Mesendoderm (in vitro differentiated cells): ENCODE measurements around the gene STRA6. TPM values are rescaled to one million over a fixed set of nuclear protein-coding genes. Genes with fewer than 3 reads are reported as not detected.

Source experiments
- DNase-seq: peaks from one replicate; pipeline ENCODE4 v3.0.0; 2013
- H2AK5ac ChIP-seq: 2 replicates; pipeline ENCODE4 v1.6.1; 2013; ENCODE audit warnings: low read length, inconsistent platforms
- H2BK120ac ChIP-seq: 2 replicates; pipeline ENCODE4 v1.6.1; 2013; ENCODE audit warnings: low read depth, mild to moderate bottlenecking, low read length, moderate library complexity, mixed read lengths
- H2BK15ac ChIP-seq: replicated peaks from 2 replicates; pipeline ENCODE4 v1.6.1; 2013; ENCODE audit warnings: low read depth, mild to moderate bottlenecking, moderate library complexity
- H2BK5ac ChIP-seq: 2 replicates; pipeline ENCODE4 v1.6.1; 2013; ENCODE audit warnings: low read length, inconsistent platforms
- H3K18ac ChIP-seq: 2 replicates; pipeline ENCODE4 v1.6.1; 2013; ENCODE audit warnings: mild to moderate bottlenecking, low read length, mixed read lengths
- H3K23ac ChIP-seq: one replicate; pipeline ENCODE4 v1.6.1; 2013; ENCODE audit warnings: low read length
- H3K27ac ChIP-seq: 2 replicates; pipeline ENCODE4 v1.5.1; 2013; ENCODE audit warnings: low read depth, mild to moderate bottlenecking, inconsistent platforms, low read length, moderate library complexity
- H3K27me3 ChIP-seq: 2 replicates; pipeline ENCODE4 v1.6.1; 2013; ENCODE audit warnings: low read length, control low read depth, mild to moderate bottlenecking, inconsistent platforms; ENCODE audit not compliant: insufficient read depth, poor library complexity
- H3K36me3 ChIP-seq: 2 replicates; pipeline ENCODE4 v1.6.1; 2013; ENCODE audit warnings: low read length, inconsistent platforms; ENCODE audit not compliant: control insufficient read depth, insufficient read depth
- H3K4ac ChIP-seq: one replicate; pipeline ENCODE4 v1.6.1; 2013; ENCODE audit warnings: low read depth, mild to moderate bottlenecking, low read length, moderate library complexity
- H3K4me1 ChIP-seq: 2 replicates; pipeline ENCODE4 v1.6.1; 2013; ENCODE audit warnings: low read depth, low read length, inconsistent platforms; ENCODE audit not compliant: control insufficient read depth
- H3K4me2 ChIP-seq: 2 replicates; pipeline ENCODE4 v1.6.1; 2013; ENCODE audit warnings: low read length
- H3K4me3 ChIP-seq: 2 replicates; pipeline ENCODE4 v1.5.1; 2013; ENCODE audit warnings: mild to moderate bottlenecking, low read length
- H3K56ac ChIP-seq: one replicate; pipeline ENCODE4 v1.6.1; 2013; ENCODE audit warnings: low read length
- H3K79me1 ChIP-seq: 2 replicates; pipeline ENCODE4 v1.6.1; 2013; ENCODE audit warnings: low read length, inconsistent platforms
- H3K79me2 ChIP-seq: 2 replicates; pipeline ENCODE4 v1.6.1; 2013; ENCODE audit warnings: mild to moderate bottlenecking, low read length; ENCODE audit not compliant: control insufficient read depth, insufficient read depth
- H3K9ac ChIP-seq: 2 replicates; pipeline ENCODE4 v1.6.1; 2013; ENCODE audit warnings: low read length, inconsistent platforms
- H4K5ac ChIP-seq: one replicate; pipeline ENCODE4 v1.6.1; 2013; ENCODE audit warnings: low read length
- H4K8ac ChIP-seq: one replicate; pipeline ENCODE4 v1.6.1; 2013; ENCODE audit warnings: low read depth, mild to moderate bottlenecking, control low read depth, low read length, moderate library complexity
- WGBS: extraction: QIAGEN DNeasy Blood & Tissue Kit; methylation state at CpG from one replicate; pipeline ENCODE4 v1.1.7; 2013; ENCODE audit warnings: low lambda C conversion rate, missing lambda C conversion rate; ENCODE audit not compliant: insufficient coverage; ENCODE audit errors: extremely low coverage; 5-methylcytosine and 5-hydroxymethylcytosine counted together
- polyA plus RNA-seq, 2 experiments: library from polyadenylated mRNA; stranded (reverse); fragments of 200-250 nt; gene quantifications; one replicate each; pipeline ENCODE4 v1.2.3, GENCODE V29; 2013

STRA6 gene
- 4.4 TPM for polyA plus RNA-seq (2013, experiment 1 of 2)
- 4.5 TPM for polyA plus RNA-seq (2013, experiment 2 of 2)

GRCh38 chr15:74202452-74203401 is at the start of gene STRA6:
STRA6 (minus strand) TSS chr15:74202787; CDS start chr15:74202267, 520 bp downstream.
- Histone ChIP-seq H3K56ac (peak within 1 kb of the TSS; percentile 87), H4K8ac (no peak within 1 kb of the TSS), H3K4me3 (no peak within 1 kb of the TSS), H2AK5ac (peak within 1 kb of the TSS; percentile 86), H3K4me1 (peaks cover 13% of the 10 kb centered on the region), H4K5ac (no peak within 1 kb of the TSS), H3K79me2 (no peaks in the 10 kb centered on the region), H3K9ac (peak within 1 kb of the TSS; percentile 71), H3K4me2 (peak within 1 kb of the TSS; percentile 65), H2BK120ac (peak within 1 kb of the TSS; percentile 18), H3K27me3 (no peaks in the 10 kb centered on the region), H3K79me1 (no peaks in the 10 kb centered on the region), H3K23ac (no peak within 1 kb of the TSS), H3K27ac (peak within 1 kb of the TSS; percentile 72), H3K4ac (no peak within 1 kb of the TSS), H3K18ac (peak within 1 kb of the TSS; percentile 22), H3K36me3 (no peaks in the 10 kb centered on the region), H2BK15ac (no peak within 1 kb of the TSS), H2BK5ac (peak within 1 kb of the TSS; percentile 64)
- no CpG with 5 or more reads among the region's 26 CpGs for WGBS
- DNase-seq, result peak; percentile 97

GRCh38 chr15:74252291-74252690 is 49.7 kb upstream of the STRA6 start:
- no peak overlapping the region for H3K56ac ChIP-seq
- no peak overlapping the region for H4K5ac ChIP-seq
- no peak overlapping the region for H3K18ac ChIP-seq
- H3K27me3 ChIP-seq, result no peaks in the 10 kb centered on the region
- H2AK5ac ChIP-seq, result no peak overlapping the region
- H3K4ac ChIP-seq, result no peak overlapping the region
- no peak overlapping the region for H3K9ac ChIP-seq
- H3K4me1 ChIP-seq, result peaks cover 2% of the 10 kb centered on the region
- no peak overlapping the region for H4K8ac ChIP-seq
- H2BK5ac ChIP-seq, result no peak overlapping the region
- H2BK120ac ChIP-seq, result no peak overlapping the region
- no peaks in the 10 kb centered on the region for H3K79me1 ChIP-seq
- H3K4me2 ChIP-seq, result no peak overlapping the region
- H3K4me3 ChIP-seq, result no peak overlapping the region
- H3K23ac ChIP-seq, result no peak overlapping the region
- no peak overlapping the region for H3K27ac ChIP-seq
- WGBS, result no CpG with 5 or more reads among the region's 6 CpGs
- DNase-seq, result no peak
- H2BK15ac ChIP-seq, result no peak overlapping the region
- no peaks in the 10 kb centered on the region for H3K79me2 ChIP-seq
- H3K36me3 ChIP-seq, result no peaks in the 10 kb centered on the region

GRCh38 chr15:74251131-74251811 is 48.7 kb upstream of the STRA6 start:
- Histone ChIP-seq H4K5ac (no peak overlapping the region), H3K27me3 (no peaks in the 10 kb centered on the region), H2AK5ac (no peak overlapping the region), H3K18ac (no peak overlapping the region), H3K36me3 (no peaks in the 10 kb centered on the region), H3K4me2 (no peak overlapping the region), H2BK120ac (no peak overlapping the region), H3K4me3 (no peak overlapping the region), H3K56ac (no peak overlapping the region), H3K4me1 (peaks cover 2% of the 10 kb centered on the region), H3K79me2 (no peaks in the 10 kb centered on the region), H2BK5ac (no peak overlapping the region), H3K4ac (no peak overlapping the region), H4K8ac (no peak overlapping the region), H3K27ac (no peak overlapping the region), H2BK15ac (no peak overlapping the region), H3K23ac (no peak overlapping the region), H3K79me1 (no peaks in the 10 kb centered on the region), H3K9ac (no peak overlapping the region)
- DNase-seq, result no peak
- no CpG with 5 or more reads among the region's 5 CpGs for WGBS

GRCh38 chr15:74250266-74250665 is 47.7 kb upstream of the STRA6 start:
- WGBS, result no CpG with 5 or more reads among the region's 6 CpGs
- Histone ChIP-seq H2AK5ac (no peak overlapping the region), H3K79me2 (no peaks in the 10 kb centered on the region), H3K36me3 (no peaks in the 10 kb centered on the region), H3K4ac (no peak overlapping the region), H3K23ac (no peak overlapping the region), H3K27me3 (no peaks in the 10 kb centered on the region), H4K5ac (no peak overlapping the region), H4K8ac (no peak overlapping the region), H3K9ac (no peak overlapping the region), H3K4me2 (no peak overlapping the region), H2BK120ac (no peak overlapping the region), H2BK5ac (no peak overlapping the region), H3K4me3 (no peak overlapping the region), H3K4me1 (peaks cover 4% of the 10 kb centered on the region), H3K27ac (no peak overlapping the region), H3K18ac (no peak overlapping the region), H3K79me1 (no peaks in the 10 kb centered on the region), H3K56ac (no peak overlapping the region), H2BK15ac (no peak overlapping the region)
- DNase-seq, result no peak

- no peak overlapping the region for H3K9ac ChIP-seq
- H3K79me2 ChIP-seq, result no peaks in the 10 kb centered on the region
- H4K5ac ChIP-seq, result no peak overlapping the region
- WGBS, result no CpG with 5 or more reads among the region's 36 CpGs
- DNase-seq, result peak; percentile 86
- no peak overlapping the region for H3K23ac ChIP-seq
- H3K27ac ChIP-seq, result no peak overlapping the region
- H2BK120ac ChIP-seq, result no peak overlapping the region
- no peak overlapping the region for H3K4ac ChIP-seq
- no peaks in the 10 kb centered on the region for H3K27me3 ChIP-seq
- peaks cover 25% of the 10 kb centered on the region for H3K4me1 ChIP-seq
- no peak overlapping the region for H3K4me2 ChIP-seq
- H2AK5ac ChIP-seq, result no peak overlapping the region
- H3K4me3 ChIP-seq, result no peak overlapping the region
- H2BK15ac ChIP-seq, result no peak overlapping the region
- no peaks in the 10 kb centered on the region for H3K36me3 ChIP-seq
- no peak overlapping the region for H2BK5ac ChIP-seq
- H4K8ac ChIP-seq, result no peak overlapping the region
- no peaks in the 10 kb centered on the region for H3K79me1 ChIP-seq
- no peak overlapping the region for H3K56ac ChIP-seq
- no peak overlapping the region for H3K18ac ChIP-seq
Measured at GRCh38 chr15:74245342-74245931, 42.9 kb upstream of the STRA6 start.
